ENCODE data around the gene GZMB. TPM values are rescaled to one million over a fixed set of nuclear protein-coding genes. Genes with fewer than 3 reads are reported as not detected.

GZMB gene, protein sequence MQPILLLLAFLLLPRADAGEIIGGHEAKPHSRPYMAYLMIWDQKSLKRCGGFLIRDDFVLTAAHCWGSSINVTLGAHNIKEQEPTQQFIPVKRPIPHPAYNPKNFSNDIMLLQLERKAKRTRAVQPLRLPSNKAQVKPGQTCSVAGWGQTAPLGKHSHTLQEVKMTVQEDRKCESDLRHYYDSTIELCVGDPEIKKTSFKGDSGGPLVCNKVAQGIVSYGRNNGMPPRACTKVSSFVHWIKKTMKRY
- 10 to 100 TPM in 1 of 4 donors, under 1 TPM in 1, not detected in 2; 0.91 to 11.9 TPM for total RNA-seq

DNA sequence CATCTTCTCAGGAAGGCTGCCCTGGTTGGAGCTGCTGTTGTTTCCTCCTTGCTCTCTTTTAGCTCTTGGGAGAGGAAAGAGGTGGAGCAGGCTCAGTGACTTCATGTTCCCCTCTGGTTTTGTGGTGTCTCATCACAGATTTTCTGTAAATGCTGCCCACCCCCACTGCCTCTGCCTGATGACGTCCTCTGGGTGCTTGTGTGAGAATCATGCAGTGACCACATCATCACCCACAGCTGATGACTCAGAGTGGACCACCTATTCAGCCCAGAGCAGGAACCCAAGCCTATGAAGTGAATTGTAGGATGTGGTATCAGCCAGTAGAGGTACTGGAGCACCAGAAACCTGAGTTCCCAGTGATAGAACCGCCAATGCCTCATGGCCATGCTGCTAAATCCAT lies at the start of gene GZMB:
Gene GZMB (minus strand): TSS at position 33 of the 400 bp plus-strand sequence. CDS start 30 bp downstream, at position 3.
- H3K27me3 ChIP-seq: no peaks in the 10 kb centered on the region

DNA sequence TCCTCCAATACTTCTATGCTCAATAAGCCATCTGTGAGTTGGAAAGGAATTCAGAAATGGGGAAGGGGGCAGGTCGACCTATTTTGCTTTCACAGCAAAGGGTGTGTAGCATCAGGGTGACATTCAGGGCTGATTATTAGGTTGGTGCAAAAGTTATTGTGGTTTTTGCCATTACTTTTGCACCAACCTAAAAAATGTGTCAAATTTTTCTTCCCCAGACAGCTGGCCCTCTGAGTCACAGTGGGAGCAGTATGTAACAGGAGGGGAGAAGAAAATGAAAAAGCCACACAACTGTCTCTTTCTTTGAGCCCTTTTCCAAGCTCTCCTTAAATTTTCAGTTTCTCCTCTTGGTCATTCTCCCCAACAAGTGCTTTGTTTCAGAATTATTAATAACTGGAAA lies 47.1 kb upstream of the GZMB start:
- WGBS: 64% methylated on average over 1 of the region's 1 CpG
- TF ChIP-seq, protein P1, sequence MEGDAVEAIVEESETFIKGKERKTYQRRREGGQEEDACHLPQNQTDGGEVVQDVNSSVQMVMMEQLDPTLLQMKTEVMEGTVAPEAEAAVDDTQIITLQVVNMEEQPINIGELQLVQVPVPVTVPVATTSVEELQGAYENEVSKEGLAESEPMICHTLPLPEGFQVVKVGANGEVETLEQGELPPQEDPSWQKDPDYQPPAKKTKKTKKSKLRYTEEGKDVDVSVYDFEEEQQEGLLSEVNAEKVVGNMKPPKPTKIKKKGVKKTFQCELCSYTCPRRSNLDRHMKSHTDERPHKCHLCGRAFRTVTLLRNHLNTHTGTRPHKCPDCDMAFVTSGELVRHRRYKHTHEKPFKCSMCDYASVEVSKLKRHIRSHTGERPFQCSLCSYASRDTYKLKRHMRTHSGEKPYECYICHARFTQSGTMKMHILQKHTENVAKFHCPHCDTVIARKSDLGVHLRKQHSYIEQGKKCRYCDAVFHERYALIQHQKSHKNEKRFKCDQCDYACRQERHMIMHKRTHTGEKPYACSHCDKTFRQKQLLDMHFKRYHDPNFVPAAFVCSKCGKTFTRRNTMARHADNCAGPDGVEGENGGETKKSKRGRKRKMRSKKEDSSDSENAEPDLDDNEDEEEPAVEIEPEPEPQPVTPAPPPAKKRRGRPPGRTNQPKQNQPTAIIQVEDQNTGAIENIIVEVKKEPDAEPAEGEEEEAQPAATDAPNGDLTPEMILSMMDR (IDR thresholded peaks at IDR 0.05): no peak
- no peak for TF ChIP-seq POLR2AphosphoS5 (IDR thresholded peaks at IDR 0.05)
- TF ChIP-seq POLR2A (IDR thresholded peaks at IDR 0.05; ENCODE audit: low read depth): no peak
- no peak for TF ChIP-seq EP300 (IDR thresholded peaks at IDR 0.05)
- no peaks in the 10 kb centered on the region for H3K27me3 ChIP-seq

More for the DNA sequence above, at the start of gene GZMB:
- intact Hi-C loops (cut with DNase I): no loop called here
- no peak for DNase-seq (ENCODE audit: extremely low spot score)
- Histone ChIP-seq H3K9me3 (no peaks in the 10 kb centered on the region), H3K36me3 (no peaks in the 10 kb centered on the region), H3K27ac (replicated peaks in 1 of 4) (no peak within 1 kb of the TSS), H3K4me1 (no peaks in the 10 kb centered on the region), H3K4me3 (no peak within 1 kb of the TSS)
- TF ChIP-seq POLR2AphosphoS5 (IDR thresholded peaks at IDR 0.05): no peak
- TF ChIP-seq, protein P1 (IDR thresholded peaks at IDR 0.05): no peak
- no peak for TF ChIP-seq EP300 (IDR thresholded peaks at IDR 0.05)
- TF ChIP-seq POLR2A (IDR thresholded peaks at IDR 0.05; ENCODE audit: low read depth): no peak
- WGBS: 63% methylated on average over 2 of the region's 2 CpGs

DNA sequence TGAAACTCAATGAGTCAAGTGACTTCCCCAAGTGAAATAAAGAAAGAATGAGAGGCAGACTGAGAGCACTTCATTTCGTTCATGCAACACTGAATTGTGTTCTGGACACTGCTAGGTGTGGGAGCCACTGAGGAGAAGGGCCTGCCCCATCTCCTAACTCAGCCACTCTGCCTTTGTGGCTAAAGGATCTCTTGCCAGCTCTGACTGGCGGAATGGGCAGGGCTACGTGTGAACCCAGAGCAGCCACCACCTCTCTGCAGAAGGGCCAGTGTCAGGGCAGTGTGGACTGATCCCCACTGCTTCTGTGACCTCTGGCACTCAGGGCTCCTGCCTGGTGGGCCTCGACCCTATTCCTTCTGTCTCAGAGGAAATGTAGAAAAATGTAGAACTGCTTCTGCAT lies 46.5 kb upstream of the GZMB start:
- DNase-seq (ENCODE audit: extremely low spot score): no peak
- peaks cover 0 to 33% (median 29%) of the 10 kb centered on the region in 4 donors for H3K4me1 ChIP-seq
- WGBS: 85% methylated on average over 4 of the region's 4 CpGs
- no peak overlapping the region for H3K27ac ChIP-seq (replicated peaks in 1 of 4)
- no peaks in the 10 kb centered on the region for H3K27me3 ChIP-seq
- no peak for TF ChIP-seq POLR2AphosphoS5 (IDR thresholded peaks at IDR 0.05)
- H3K36me3 ChIP-seq: no peaks in the 10 kb centered on the region
- no peaks in the 10 kb centered on the region for H3K9me3 ChIP-seq
- no peak overlapping the region for H3K4me3 ChIP-seq
- intact Hi-C loops (cut with DNase I): no loop called here

More for the DNA sequence above, 47.1 kb upstream of the GZMB start:
- Histone ChIP-seq H3K4me1 (peaks cover 0 to 33% (median 29%) of the 10 kb centered on the region in 4 donors), H3K9me3 (no peaks in the 10 kb centered on the region), H3K4me3 (no peak overlapping the region), H3K36me3 (no peaks in the 10 kb centered on the region), H3K27ac (replicated peaks in 1 of 4) (no peak overlapping the region)
- no peak for DNase-seq (ENCODE audit: extremely low spot score)
- intact Hi-C loops (cut with DNase I): no loop called here

DNA sequence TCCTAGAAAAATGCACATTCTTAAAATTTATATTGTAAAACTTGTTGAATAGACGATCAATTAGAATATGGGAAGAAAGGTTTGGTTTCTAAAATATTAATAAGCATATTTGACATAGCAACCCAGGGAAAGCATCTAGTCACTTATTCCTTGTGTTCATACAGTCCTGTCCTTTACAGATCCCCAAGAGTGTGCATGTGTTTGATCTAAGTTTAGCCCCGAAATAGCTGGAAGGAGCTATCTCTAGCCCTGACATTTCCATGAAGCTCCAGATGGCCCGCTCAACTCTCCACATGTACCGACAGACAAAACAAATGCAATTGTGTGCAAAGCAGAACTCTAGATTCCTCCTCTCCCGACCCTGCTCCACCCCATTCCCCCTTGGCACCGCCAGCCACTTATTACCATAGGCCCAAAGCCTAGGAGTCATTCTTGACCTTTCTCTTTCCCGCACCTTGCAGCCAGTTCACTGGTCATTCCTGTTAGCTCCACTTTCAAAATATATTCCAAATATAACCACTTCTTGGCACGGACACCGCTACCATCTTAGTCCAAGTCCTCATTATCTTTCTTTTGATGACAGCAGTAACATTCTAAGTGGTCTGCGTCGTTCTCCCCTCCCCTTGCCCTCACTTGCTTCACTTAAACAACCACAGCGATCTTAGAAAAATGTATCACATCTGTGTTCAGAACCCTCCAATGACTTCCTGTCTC lies 45.4 kb upstream of the GZMB start:
- H3K4me1 ChIP-seq: peaks cover 0 to 33% (median 30%) of the 10 kb centered on the region in 4 donors
- H3K27me3 ChIP-seq: no peaks in the 10 kb centered on the region
- DNase-seq (ENCODE audit: extremely low spot score): no peak
- no peaks in the 10 kb centered on the region for H3K36me3 ChIP-seq
- H3K27ac ChIP-seq (replicated peaks in 1 of 4): no peak overlapping the region
- H3K4me3 ChIP-seq: no peak overlapping the region
- no peaks in the 10 kb centered on the region for H3K9me3 ChIP-seq
- 56% methylated on average over 12 of the region's 12 CpGs for WGBS
- intact Hi-C loops (cut with DNase I): no loop called here
- TF ChIP-seq EP300 (IDR thresholded peaks at IDR 0.05) (no peak), POLR2A (IDR thresholded peaks at IDR 0.05; ENCODE audit: low read depth) (no peak), POLR2AphosphoS5 (IDR thresholded peaks at IDR 0.05) (no peak)
- TF ChIP-seq, protein P1 (IDR thresholded peaks at IDR 0.05): no peak

DNA sequence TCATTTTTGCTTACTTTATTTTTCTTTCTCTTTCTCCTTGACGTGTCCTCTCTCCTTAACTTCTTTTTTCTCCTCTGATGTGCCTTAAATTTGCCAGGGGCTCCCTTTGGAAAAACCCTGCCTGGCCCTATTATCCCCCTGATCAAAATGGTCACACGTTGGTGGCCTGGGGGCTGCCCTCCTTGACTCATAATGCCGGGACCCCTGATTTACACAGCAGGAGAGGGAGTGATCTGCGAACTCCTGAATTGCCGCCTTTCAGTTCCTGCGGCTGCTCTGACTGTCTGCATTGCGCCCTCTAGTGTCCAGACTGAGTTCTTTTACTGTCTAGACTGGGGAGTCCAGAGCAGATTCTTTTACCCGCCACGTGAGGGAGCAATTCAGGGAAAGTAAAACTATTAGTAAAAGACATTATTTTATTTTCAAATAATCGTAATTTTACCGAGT lies 44.8 kb upstream of the GZMB start:
- intact Hi-C loops (cut with DNase I): no loop called here
- H3K4me3 ChIP-seq: peak overlapping the region; percentile 35 to 49 (median 40)
- DNase-seq (ENCODE audit: extremely low spot score): no peak

More for the DNA sequence above, 44.8 kb upstream of the GZMB start:
- Histone ChIP-seq H3K9me3 (no peaks in the 10 kb centered on the region), H3K27ac (replicated peaks in 1 of 4) (no peak overlapping the region), H3K36me3 (no peaks in the 10 kb centered on the region), H3K4me1 (peaks cover 0 to 35% (median 32%) of the 10 kb centered on the region in 4 donors), H3K27me3 (peaks cover 0 to 3% (median 0%) of the 10 kb centered on the region in 4 donors)
- TF ChIP-seq EP300 (IDR thresholded peaks at IDR 0.05): no peak
- no peak for TF ChIP-seq POLR2A (IDR thresholded peaks at IDR 0.05; ENCODE audit: low read depth)
- TF ChIP-seq, protein P1 (IDR thresholded peaks at IDR 0.05): peak; percentile 83 to 94 (median 84)
- WGBS: 9% methylated on average over 11 of the region's 11 CpGs

Measured in esophagus muscularis mucosa (tissue), 4 donors.